ENCODE results near the gene HEATR9. TPM values are rescaled to one million over a fixed set of nuclear protein-coding genes. Genes with fewer than 3 reads are reported as not detected.
"Not testable (repeated sequence)": the region's sequence is repeated elsewhere in the genome, so short reads cannot be mapped to it uniquely, and the experiment has no call there.

HEATR9 gene
- polyA plus RNA-seq (ENCODE audit: insufficient read length in 12 of 12): under 1 TPM in 5 of 12 donors, not detected in 7; 0.11 to 0.21 (median 0.15) TPM
- long read RNA-seq, donor 1: 0 reads
- long read RNA-seq, donor 2: 0 reads
- long read RNA-seq, donor 3: 0 reads
- long read RNA-seq, donor 4: 0 reads
- long read RNA-seq, donor 5: 0 reads
- long read RNA-seq, donor 6: 0 reads
- long read RNA-seq, donor 7: 0 reads
- long read RNA-seq, donor 8: 0 reads
- long read RNA-seq, donor 9: 0 reads
- long read RNA-seq, donor 10: 0 reads
- long read RNA-seq, donor 11: 0 reads

GRCh38 chr17:35868737-35869136 lies at the start of gene HEATR9:
Gene HEATR9 (minus strand): TSS chr17:35868891. CDS start chr17:35868742, 149 bp downstream.
- no peak for DNase-seq

GRCh38 chr17:35917519-35918213 lies 49.0 kb upstream of the HEATR9 start:
- DNase-seq: no peak

- DNase-seq: no peak
Measured at GRCh38 chr17:35915153-35915964, 46.7 kb upstream of the HEATR9 start.

- no peak for DNase-seq
Measured at GRCh38 chr17:35914354-35914753, 45.7 kb upstream of the HEATR9 start.

- no peak for DNase-seq
Measured at GRCh38 chr17:35913609-35914008, 44.9 kb upstream of the HEATR9 start.

- DNase-seq: no peak
Measured at GRCh38 chr17:35912942-35913341, 44.3 kb upstream of the HEATR9 start.

GRCh38 chr17:35912339-35912912 lies 43.7 kb upstream of the HEATR9 start:
- no peak for DNase-seq

- no peak for DNase-seq
Measured at GRCh38 chr17:35909408-35909807, 40.7 kb upstream of the HEATR9 start.

- no peak for DNase-seq
Measured at GRCh38 chr17:35907691-35908090, 39.0 kb upstream of the HEATR9 start.

- no peak for DNase-seq
Measured at GRCh38 chr17:35906926-35907637, 38.4 kb upstream of the HEATR9 start.

GRCh38 chr17:35906191-35906925 lies 37.7 kb upstream of the HEATR9 start:
- no peak for DNase-seq

- DNase-seq: no peak
Measured at GRCh38 chr17:35903451-35903850, 34.8 kb upstream of the HEATR9 start.

GRCh38 chr17:35901631-35902175 lies 33.0 kb upstream of the HEATR9 start:
- DNase-seq: no peak

GRCh38 chr17:35900708-35901480 lies 32.2 kb upstream of the HEATR9 start:
- no peak for DNase-seq

GRCh38 chr17:35900280-35900679 lies 31.6 kb upstream of the HEATR9 start:
- DNase-seq: no peak

- no peak for DNase-seq
Measured at GRCh38 chr17:35898283-35899070, 29.8 kb upstream of the HEATR9 start.

- DNase-seq: not testable (repeated sequence)
Measured at GRCh38 chr17:35897772-35898171, 29.1 kb upstream of the HEATR9 start.

GRCh38 chr17:35895636-35896587 lies 27.2 kb upstream of the HEATR9 start:
- DNase-seq: no peak
